ENCODE measurements around the gene SEPTIN1.
"Not testable (repeated sequence)": the region's sequence is repeated elsewhere in the genome, so short reads cannot be mapped to it uniquely, and the experiment has no call there.

SEPTIN1 gene

GRCh38 chr16:30341971-30342370 lies 40.4 kb downstream of the SEPTIN1 start:
- DNase-seq = not testable (repeated sequence)

- DNase-seq = no peak
Measured at GRCh38 chr16:30340621-30341020, 41.7 kb downstream of the SEPTIN1 start.

GRCh38 chr16:30338715-30339114 lies 43.6 kb downstream of the SEPTIN1 start:
- DNase-seq = not testable (repeated sequence)

- DNase-seq = not testable (repeated sequence)
Measured at GRCh38 chr16:30337964-30338357, 44.4 kb downstream of the SEPTIN1 start.

GRCh38 chr16:30335598-30336474 lies 46.5 kb downstream of the SEPTIN1 start:
- DNase-seq = no peak

GRCh38 chr16:30335028-30335597 lies 47.2 kb downstream of the SEPTIN1 start:
- peak; percentile 97 for DNase-seq

GRCh38 chr16:30334473-30334989 lies 47.8 kb downstream of the SEPTIN1 start:
- DNase-seq = peak; percentile 65

Data from right kidney (tissue), 1 donor.